Cerebellar nuclear complex (tissue), 1 donor: ENCODE measurements around the gene TCL1B.
"Not testable (repeated sequence)": the region's sequence is repeated elsewhere in the genome, so short reads cannot be mapped to it uniquely, and the experiment has no call there.

Experiments
- DNase-seq, 2 experiments: peaks; one replicate each; lab custom pipeline; 2025; lab: John Stamatoyannopoulos, UW

Gene TCL1B

DNA sequence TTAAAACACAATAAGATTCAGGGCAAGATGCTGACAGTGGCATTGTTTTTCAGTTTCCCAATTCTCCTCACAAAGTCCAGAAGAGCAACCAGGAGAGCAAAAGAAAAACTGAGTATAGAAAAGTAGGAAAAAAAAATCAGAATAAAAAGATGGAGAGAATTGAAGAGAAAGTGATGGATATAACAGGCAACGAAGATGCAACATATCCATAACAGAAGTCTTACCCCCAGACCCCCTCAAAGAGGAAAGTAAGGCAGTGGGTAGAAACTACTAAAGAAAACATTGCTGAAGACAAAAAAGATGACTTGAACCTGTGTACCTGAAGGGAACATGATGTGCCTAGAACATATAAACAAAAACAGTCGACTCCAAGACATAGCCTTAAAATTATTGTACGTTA, 17.1 kb downstream of the TCL1B start:
- no peak for DNase-seq

GRCh38 chr14:95703805-95704204, 17.6 kb downstream of the TCL1B start:
- no peak for DNase-seq

DNA sequence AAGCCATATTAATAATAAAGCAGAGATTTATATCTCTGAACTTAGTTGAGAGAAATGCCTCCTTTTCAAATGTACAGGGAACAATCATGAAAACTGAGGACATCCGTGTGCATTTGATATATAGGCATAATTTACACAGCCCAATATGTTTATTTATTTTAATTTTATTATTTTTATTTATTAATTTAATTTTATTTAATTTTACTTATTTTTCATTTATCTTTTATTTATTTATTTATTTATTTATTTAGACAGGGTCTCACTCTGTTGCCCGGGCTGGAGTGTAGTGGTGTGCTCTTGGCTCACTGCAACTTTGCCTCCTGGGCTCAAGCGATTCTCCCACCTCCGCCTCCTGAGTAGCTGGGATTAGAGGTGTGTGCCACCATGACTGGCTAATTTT, 19.3 kb downstream of the TCL1B start:
- DNase-seq, result no peak

GRCh38 chr14:95707327-95707726, 21.1 kb downstream of the TCL1B start:
- no peak for DNase-seq

- DNase-seq, result no peak
Observed at GRCh38 chr14:95710106-95710505, 23.9 kb downstream of the TCL1B start.

- no peak for DNase-seq
Observed at GRCh38 chr14:95711476-95712176, 25.4 kb downstream of the TCL1B start.

DNA sequence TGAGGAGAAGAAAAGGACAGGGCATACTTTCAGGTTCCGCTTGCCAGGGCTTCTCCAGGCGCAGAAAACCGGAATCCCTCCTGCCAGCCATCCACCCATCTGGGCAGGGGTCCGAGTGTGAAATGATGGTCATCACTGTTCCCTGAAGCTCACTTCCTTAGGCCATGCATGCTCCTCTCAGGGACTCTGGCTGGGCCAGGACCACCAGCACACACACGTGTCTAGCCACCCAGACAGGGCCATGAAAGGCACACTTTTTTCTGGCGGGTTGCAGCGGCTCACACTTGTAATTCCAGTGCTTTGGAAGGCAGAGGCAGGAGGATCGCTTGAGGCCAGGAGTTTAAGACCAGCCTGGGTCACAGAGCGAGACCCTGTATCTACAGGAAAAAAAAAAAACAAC, 26.2 kb downstream of the TCL1B start:
- no peak for DNase-seq

DNA sequence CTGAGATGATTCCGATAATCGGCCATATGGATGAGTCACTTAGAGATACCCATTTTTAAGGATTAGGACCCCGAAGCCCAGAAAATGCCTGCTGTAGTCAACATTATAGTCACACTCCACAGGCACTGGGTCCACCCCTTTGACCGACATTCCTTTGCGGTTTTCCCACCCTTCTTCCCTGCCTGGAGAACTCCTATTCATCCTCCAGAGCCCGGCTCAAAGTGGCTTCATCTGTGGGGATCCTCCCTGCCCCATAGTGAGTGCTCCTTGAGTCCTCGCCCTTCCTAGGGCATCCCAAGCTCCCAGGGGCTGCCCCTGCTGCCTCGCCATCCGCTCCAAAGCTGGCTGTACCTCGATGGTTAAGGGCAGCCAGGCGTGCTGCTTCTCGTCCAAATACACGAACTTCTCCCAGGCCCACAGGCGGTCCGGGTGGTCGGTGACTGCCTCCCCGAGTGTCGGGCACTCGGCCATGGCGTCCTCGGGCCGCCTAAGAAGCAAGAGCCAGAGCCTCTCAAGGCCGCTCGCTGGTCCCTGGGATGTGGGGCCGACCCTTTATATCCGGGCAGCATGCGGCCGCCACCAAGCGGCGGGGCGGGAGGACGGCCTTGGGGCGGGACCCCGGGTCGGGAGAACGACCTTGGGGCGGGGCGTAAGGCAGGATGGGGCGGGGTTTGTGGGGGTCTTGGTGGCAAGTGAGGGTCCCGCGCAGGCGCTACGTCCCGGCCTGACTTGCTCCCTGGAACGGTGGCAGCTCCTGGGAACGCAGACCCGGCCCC, 27.6 kb downstream of the TCL1B start, which contains the start of gene TCL1A:
Gene TCL1A (minus strand): TSS at position 530 of the 776 bp plus-strand sequence. CDS start 59 bp downstream, at position 471.
- DNase-seq, result no peak

DNA sequence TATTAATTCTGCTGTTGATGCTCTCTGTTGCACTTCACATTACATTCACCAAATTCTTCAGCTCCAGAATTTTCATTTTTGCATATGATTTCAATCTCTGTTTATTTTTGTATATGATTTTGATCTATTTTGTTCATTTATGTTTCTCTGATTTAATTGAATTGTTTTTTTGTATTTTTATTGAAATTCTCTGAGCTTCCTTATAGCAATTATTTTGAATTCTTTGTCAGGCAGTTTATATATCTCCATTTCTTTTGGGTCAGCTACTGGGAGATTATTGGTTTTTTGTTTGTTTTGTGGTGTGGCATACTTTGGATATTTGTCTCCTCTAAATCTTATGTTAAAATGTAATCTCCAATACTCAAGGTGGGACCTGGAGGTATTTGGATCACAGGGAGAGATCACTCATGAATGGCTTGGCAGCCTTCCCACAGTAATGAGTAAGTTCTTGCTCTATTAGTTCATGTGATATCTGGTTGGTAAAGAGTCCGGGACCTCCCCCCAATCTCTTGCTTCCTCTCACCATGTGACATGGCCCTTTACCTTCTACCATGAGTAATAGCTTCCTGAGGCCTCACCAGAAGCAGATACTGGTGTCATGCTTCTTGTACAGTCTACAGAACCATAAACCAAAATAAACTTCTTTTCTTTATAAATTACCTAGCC, 36.4 kb downstream of the TCL1B start:
- DNase-seq, result no peak

DNA sequence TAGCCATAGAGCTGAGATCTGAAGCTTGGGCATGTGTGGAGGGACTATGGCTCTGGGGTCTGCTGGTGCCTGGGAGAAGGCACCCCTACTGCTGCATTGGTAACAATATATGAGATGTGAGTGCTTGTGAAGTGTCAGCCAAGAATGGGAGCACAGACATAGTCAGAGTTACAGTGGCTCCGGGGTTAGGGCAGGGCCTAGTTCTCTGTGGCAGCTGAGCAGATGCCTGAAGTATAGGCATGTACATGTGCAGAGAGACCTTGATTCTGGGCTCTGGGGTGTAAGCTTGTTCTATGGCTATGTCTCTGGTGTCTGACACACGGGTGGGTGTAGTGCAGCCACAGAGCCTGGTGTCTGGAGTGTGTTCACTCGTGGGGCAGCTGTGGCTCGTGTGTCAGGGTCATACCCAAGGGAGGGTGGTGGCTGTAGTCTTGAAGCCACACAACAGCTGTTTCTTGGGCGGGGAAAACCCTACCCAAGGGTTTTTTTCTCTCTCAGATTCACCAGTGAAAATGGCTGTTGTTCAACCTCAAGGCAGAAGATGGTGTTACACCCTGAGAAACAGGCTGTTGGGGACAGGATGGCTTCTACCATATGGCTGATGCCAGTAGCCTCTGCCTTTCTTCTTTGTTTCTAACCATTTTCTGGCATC, 39.6 kb downstream of the TCL1B start:
- no peak for DNase-seq

GRCh38 chr14:95727056-95727700, 41.0 kb downstream of the TCL1B start:
- DNase-seq, result no peak

GRCh38 chr14:95729402-95730028, 43.3 kb downstream of the TCL1B start:
- DNase-seq, result not testable (repeated sequence)

DNA sequence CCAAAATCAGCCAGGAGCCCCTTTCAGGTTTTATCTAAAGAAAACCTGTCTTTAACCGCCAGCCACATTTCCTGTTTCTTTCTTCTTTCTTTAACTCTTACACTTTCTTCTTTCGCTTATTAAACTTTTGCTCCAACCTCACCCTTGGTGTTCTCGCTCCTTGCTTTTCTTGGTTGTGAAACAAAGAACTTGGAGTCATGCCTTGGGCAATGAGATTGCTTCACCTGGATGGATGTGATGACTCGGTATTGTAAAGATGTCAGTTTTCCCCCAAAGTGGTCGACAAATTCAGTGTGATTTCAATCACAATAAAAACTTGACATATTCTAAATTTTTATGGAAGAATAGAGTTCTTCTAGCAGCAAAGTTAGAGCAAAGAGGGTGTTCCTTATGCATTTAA, 43.9 kb downstream of the TCL1B start:
- no peak for DNase-seq

- no peak for DNase-seq
Observed at GRCh38 chr14:95733212-95733611, 47.0 kb downstream of the TCL1B start.

DNA sequence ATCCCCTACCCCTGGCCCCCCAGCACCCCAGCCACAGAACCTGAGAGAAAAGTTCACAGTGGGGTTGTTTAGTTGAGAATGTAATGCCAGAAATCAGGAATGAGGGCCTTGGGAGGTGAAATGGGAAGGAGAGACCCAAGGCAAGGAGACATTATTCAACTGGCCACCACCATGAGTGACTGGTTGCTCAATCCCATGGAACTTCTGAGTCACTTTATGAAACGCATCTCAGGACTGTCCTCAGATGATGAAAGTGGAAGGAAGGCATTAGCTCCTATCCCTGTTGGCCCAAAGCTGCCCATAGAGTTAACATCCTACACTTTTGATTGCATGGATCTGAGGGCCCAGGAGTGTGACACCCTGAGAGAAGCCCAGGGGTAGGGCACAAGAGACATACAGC, 53.1 kb downstream of the TCL1B start:
- no peak for DNase-seq

GRCh38 chr14:95741038-95741490, 54.8 kb downstream of the TCL1B start:
- no peak for DNase-seq

DNA sequence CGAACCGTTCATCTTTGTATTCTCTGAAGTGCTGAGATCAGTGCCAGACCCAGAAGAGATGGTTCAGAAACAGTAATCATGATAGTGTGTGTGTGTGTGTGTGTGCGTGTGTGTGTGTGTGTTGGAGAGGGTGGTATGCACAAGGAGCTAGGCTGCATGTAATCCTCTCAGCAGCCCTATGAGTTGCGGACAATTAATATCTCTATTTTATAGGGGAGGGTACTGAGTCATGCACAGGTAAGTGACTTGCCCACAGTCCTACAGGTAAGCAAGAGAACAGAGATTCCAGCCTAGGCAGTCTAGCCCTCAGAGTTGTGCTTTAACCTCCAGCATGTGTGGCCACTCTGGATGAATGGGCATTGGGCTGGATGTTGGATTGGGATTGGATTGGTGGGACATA, 55.6 kb downstream of the TCL1B start:
- no peak for DNase-seq
